A673 (cell line): ENCODE results near the gene NFASC.

Experiments
- EZH2 ChIP-seq: fragments of 200-600 bp; sonication (generic); IDR thresholded peaks from 2 replicates; pipeline ENCODE4 v1.6.1; 2017; ENCODE audit warnings: borderline replicate concordance, low read depth, mild to moderate bottlenecking, mixed read lengths, antibody characterized with exemption, low read length; ENCODE audit not compliant: poor library complexity, severe bottlenecking
- TF ChIP-seq, protein P1 (sequence below): fragments of 300-800, 200-600 bp; sonication (generic); conservative IDR thresholded peaks from 2 replicates; pipeline ENCODE4 v1.5.1; 2017; ENCODE audit warnings: low read depth, mild to moderate bottlenecking, antibody characterized with exemption, low read length, moderate library complexity, mixed read lengths

DNA sequence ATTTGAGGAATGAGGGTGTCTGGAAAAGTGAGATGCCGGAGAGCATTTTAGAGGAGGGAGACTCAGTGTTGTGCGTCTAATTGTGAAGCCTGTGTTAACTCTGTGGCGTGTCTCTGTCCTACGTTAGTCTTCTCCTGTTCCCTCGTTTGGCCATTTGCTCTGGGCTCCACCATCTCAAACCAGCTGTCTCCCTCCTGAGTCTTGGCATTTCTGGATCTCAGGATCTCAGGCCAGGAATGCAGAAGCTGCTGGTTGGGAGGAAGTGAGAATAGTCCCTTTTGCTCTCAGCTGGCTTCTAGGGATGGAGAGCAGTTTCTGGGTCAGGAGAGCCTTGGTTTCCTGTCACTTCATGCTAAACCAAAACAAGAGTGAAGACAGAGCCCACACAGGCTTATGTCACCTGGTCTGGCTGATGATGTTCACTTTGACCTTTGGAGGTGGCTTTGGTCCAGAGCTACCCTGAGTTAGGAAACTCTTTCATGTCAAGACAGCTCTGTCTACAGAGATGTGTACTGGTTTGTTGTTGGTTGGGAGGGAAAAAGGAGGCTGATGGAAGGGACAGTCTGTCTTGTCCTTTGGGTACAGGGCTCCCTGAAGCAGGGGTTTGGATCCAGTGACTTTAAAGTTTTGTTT lies 859 bp downstream of the NFASC start:
- TF ChIP-seq, protein P1, sequence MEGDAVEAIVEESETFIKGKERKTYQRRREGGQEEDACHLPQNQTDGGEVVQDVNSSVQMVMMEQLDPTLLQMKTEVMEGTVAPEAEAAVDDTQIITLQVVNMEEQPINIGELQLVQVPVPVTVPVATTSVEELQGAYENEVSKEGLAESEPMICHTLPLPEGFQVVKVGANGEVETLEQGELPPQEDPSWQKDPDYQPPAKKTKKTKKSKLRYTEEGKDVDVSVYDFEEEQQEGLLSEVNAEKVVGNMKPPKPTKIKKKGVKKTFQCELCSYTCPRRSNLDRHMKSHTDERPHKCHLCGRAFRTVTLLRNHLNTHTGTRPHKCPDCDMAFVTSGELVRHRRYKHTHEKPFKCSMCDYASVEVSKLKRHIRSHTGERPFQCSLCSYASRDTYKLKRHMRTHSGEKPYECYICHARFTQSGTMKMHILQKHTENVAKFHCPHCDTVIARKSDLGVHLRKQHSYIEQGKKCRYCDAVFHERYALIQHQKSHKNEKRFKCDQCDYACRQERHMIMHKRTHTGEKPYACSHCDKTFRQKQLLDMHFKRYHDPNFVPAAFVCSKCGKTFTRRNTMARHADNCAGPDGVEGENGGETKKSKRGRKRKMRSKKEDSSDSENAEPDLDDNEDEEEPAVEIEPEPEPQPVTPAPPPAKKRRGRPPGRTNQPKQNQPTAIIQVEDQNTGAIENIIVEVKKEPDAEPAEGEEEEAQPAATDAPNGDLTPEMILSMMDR: no peak
- TF ChIP-seq EZH2: no peak
